Cardiac septum (tissue), 1 donor: ENCODE data around the gene KMT2B. TPM values are rescaled to one million over a fixed set of nuclear protein-coding genes. Genes with fewer than 3 reads are reported as not detected.
A peak's percentile ranks its signal among the peaks of the same experiment; 100 is the strongest.

ENCODE experiments used
- DNase-seq: peaks from one replicate; pipeline ENCODE4 v3.0.0-alpha.2; 2020; ENCODE audit warnings: low spot score
- intact Hi-C: fragments of 100-400 bp; cut with DNase I; formaldehyde crosslinking; loops from one replicate; pipeline ENCODE4 v1.14.0; 2022
- total RNA-seq: library from RNA; stranded (reverse); fragmentation: NEBNext Ultra II Directional; extraction: Animal tissue kit (Norgen Biotek cat#: 25700); gene quantifications from one replicate; pipeline ENCODE4 v1.2.1, GENCODE V29; 2021
- donor health status: DM: no; HTN: no; CAD: no.

The KMT2B gene
- total RNA-seq, 1 donor from 2014 or later, result 19.9 TPM

- intact Hi-C loops, result loop anchor here (10.0 kb wide), 1 partner anchor 114 kb away; no protein-coding TSS in a partner anchor
- DNase-seq, result no peak
Observed at GRCh38 chr19:35710784-35711723, 6.7 kb upstream of the KMT2B start.

DNA sequence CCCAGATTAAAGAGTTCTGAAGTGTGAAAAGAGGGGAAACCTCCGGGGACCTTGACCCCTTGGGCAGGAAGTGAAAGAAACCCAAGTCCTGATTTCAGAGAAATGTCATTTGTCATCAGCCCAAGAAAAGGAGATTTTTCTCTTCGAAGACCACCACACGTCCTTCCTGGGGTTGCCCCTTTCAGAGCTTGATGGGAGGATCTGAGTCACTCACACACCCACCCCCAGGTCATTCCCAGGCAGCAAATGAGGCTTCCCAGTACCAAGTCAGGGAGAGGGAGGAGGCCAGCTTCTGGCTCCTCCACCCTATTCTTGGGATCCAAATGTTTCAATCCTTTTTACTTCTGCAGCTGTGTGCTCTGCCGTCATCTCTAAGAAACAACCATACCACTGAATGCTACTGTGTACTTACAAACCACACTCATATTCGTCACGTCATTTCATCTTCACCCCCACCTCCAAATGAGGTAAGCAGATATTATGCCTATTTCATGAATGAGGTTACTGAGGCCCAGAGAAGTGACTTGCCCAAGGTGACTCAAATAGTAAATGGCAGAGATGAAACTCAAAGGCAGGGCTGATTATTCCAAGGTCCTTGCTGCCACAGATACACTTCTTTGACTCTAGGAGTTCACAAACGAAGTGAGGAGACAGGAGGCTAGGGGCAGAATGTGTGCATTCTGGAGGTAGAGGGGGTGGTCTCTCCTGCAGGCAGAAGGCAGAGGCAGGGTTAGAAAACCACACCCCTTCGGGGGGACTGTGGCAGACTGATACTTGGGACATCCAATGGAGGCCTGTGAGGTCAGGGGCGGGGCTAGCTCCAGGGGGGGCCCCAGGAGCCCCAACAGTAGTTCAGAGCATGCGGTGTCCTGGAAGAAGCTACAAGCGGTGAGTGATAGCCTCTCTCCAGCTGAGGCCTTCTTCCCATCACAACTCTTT is 5.0 kb upstream of the KMT2B start:
- DNase-seq, result no peak
- intact Hi-C loops, result loop anchor here (10.0 kb wide), 1 partner anchor 112 kb away; no protein-coding TSS in a partner anchor

- intact Hi-C loops, result loop anchor here (10.0 kb wide), 1 partner anchor 111 kb away; no protein-coding TSS in a partner anchor
Observed at GRCh38 chr19:35713506-35713850, 4.3 kb upstream of the KMT2B start.

GRCh38 chr19:35713904-35714495 is 3.8 kb upstream of the KMT2B start:
- DNase-seq, result no peak
- intact Hi-C loops, result loop anchor here (10.0 kb wide), 1 partner anchor 111 kb away; no protein-coding TSS in a partner anchor

More at GRCh38 chr19:35713506-35713850, 4.3 kb upstream of the KMT2B start:
- no peak for DNase-seq

- DNase-seq, result no peak
- intact Hi-C loops, result loop anchor here (5.0 to 10.0 kb wide), 2 partner anchors 110 to 167 kb away; partner anchors contain the start of gene TMEM147
Observed at GRCh38 chr19:35714601-35715354, 3.0 kb upstream of the KMT2B start.

DNA sequence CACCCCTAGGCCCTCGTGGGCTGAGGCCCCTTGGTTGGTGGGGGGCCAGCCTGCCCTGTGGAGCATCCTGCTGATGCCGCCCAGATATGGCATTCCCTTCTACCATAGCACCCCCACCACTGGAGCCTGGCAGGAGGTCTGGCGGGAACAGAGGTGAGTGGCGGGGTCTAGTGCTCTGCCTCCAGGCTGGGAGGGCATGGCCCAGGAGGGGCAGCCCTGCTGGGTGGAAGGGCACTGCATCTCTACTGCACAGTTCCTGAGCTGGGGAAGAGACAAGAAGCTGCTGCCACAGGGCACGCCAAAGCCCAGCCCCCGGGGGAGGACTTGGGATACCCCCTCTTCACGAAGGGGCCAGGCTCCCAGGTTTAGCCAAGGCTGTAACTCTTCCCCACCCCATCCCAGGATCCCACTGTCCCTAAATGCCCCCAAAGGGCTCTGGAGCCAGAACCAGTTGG is 2.4 kb upstream of the KMT2B start:
- DNase-seq, result no peak
- intact Hi-C loops, result loop anchor here (5.0 to 10.0 kb wide), 2 partner anchors 109 to 168 kb away; partner anchors contain the start of gene TMEM147

- DNase-seq, result peak; percentile 87
Observed at GRCh38 chr19:35715981-35716800, 1.6 kb upstream of the KMT2B start.

DNA sequence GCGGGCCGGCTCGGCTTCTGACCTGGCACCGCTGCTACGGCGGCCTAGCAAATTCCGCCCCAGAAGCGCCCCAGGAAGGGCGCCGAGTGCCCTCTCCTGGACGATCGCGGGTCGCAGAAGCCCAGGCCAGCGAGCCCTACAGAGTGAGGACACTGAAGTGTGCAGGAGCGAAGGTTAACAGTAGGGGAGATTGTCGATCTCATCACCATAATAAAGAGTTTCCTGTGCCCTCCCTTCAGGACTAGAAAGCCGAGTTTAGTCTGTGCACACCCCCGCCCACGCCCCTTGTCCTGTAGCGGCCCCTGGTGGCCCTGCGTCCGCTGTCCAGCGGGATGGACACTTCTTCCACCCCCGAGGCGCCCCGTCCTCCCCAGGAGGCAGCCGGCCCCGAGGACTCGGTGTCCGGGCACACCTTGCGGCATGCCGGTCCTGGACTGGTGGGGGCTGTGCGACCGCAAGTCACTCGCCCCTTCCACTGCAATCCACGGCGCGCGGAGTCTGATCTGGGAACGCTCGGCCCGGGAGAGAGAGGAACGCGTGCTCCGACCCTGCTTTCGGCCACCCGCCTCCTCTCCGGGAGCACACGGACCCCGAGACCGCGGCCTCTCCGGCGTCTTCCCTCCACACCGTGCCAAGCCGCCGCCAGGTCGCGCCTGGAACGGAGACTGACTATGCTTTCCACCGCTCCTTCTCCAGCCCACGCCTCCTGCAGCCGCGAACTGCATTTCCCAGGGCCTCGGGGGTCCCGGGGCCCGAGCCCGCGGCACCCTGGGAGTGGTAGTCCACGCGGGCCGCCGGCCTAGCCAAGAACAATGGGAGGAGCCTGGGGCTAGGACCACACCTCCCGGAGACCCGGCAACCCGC is 770 bp upstream of the KMT2B start:
- intact Hi-C loops, result loop anchor here (1.0 to 10.0 kb wide), 5 partner anchors 24 to 214 kb away; partner anchors contain the start of gene TMEM147

More at GRCh38 chr19:35715981-35716800, 1.6 kb upstream of the KMT2B start:
- intact Hi-C loops, result loop anchor here (1.0 to 10.0 kb wide), 4 partner anchors 23 to 169 kb away; partner anchors contain the start of gene TMEM147

GRCh38 chr19:35718345-35719041 is 690 bp downstream of the KMT2B start:
- intact Hi-C loops, result loop anchor here (5.0 to 10.0 kb wide), 2 partner anchors 106 to 171 kb away; partner anchors contain the start of gene TMEM147

More for the DNA sequence above, 770 bp upstream of the KMT2B start:
- peak; percentile 97 for DNase-seq

GRCh38 chr19:35719402-35720162 is 1.8 kb downstream of the KMT2B start:
- no peak for DNase-seq
- intact Hi-C loops, result loop anchor here (5.0 to 10.0 kb wide), 2 partner anchors 105 to 172 kb away; partner anchors contain the start of gene TMEM147

More at GRCh38 chr19:35718345-35719041, 690 bp downstream of the KMT2B start:
- no peak for DNase-seq

- intact Hi-C loops, result no loop called here
- no peak for DNase-seq
Observed at GRCh38 chr19:35720163-35720524, 2.3 kb downstream of the KMT2B start.

DNA sequence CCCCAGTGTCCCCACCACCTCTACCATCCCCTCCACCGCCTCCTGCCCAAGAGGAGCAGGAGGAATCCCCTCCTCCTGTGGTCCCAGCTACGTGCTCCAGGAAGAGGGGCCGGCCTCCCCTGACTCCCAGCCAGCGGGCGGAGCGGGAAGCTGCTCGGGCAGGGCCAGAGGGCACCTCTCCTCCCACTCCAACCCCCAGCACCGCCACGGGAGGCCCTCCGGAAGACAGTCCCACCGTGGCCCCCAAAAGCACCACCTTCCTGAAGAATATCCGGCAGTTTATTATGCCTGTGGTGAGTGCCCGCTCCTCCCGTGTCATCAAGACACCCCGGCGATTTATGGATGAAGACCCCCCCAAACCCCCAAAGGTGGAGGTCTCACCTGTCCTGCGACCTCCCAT is 2.8 kb downstream of the KMT2B start:
- intact Hi-C loops, result no loop called here
- DNase-seq, result no peak

GRCh38 chr19:35721374-35721773 is 3.6 kb downstream of the KMT2B start:
- intact Hi-C loops, result no loop called here

DNA sequence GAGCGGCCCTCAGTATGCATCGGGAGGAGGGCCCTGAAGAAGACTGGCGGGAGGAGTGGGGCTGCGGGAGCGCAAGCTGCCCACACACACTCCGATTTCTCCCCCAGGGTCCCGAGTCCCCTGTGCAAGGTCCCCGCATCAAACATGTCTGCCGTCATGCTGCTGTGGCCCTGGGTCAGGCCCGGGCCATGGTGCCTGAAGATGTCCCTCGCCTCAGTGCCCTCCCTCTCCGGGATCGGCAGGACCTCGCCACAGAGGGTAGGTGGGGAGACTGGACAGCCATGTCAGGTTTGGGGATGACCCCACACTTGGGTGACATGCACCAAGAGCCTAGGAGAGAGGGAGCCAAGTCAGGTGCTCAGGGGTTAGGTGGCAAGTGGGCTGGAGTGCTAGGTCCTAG is 4.7 kb downstream of the KMT2B start:
- DNase-seq, result no peak
- intact Hi-C loops, result no loop called here

More at GRCh38 chr19:35721374-35721773, 3.6 kb downstream of the KMT2B start:
- no peak for DNase-seq

- intact Hi-C loops, result no loop called here
- DNase-seq, result no peak
Observed at GRCh38 chr19:35722897-35723296, 5.1 kb downstream of the KMT2B start.
